Panc1 (cell line): ENCODE measurements around the gene CLPSL2. TPM values are rescaled to one million over a fixed set of nuclear protein-coding genes. Genes with fewer than 3 reads are reported as not detected.

Experiments used
- ATAC-seq: fragments of 200-7000 bp; cut with Tn5 transposase; 2 replicates; pipeline ENCODE4 v1.9.1; 2020; ENCODE audit warnings: mild to moderate bottlenecking, moderate library complexity
- BruUV-seq: library from RNA; stranded (reverse); fragments of 400-500 nt; replicated peaks from 2 replicates; lab custom pipeline; 2021; lab: Mats Ljungman, UMichigan
- CTCF ChIA-PET: fragments of 300-600 bp; sonication (Branson Sonifier 250); formaldehyde crosslinking; loops from one replicate; lab custom pipeline; 2022; ENCODE audit warnings: antibody characterized with exemption; lab: Charles Lee
- POLR2A ChIA-PET: fragments of 300-600 bp; sonication (Branson Sonifier 250); formaldehyde crosslinking; loops from one replicate; lab custom pipeline; 2022; ENCODE audit warnings: antibody characterized with exemption; lab: Charles Lee
- DNase-seq: peaks from one replicate; pipeline ENCODE4 v3.0.0-alpha.2; 2010; ENCODE audit warnings: low read depth, low spot score
- H3K27ac ChIP-seq: 2 replicates; pipeline ENCODE4 v1.5.1; 2011; ENCODE audit warnings: mild to moderate bottlenecking, low read length, inconsistent platforms
- H3K27me3 ChIP-seq: fragments of 200-500 bp; sonication (Bioruptor generic); 2 replicates; pipeline ENCODE4 v1.6.0; 2014; ENCODE audit warnings: low read length, inconsistent platforms; ENCODE audit not compliant: control insufficient read depth, insufficient read depth
- H3K36me3 ChIP-seq: fragments of 200-500 bp; sonication (Bioruptor generic); 2 replicates; pipeline ENCODE4 v1.5.1; 2014; ENCODE audit warnings: inconsistent platforms, mild to moderate bottlenecking, low read length, moderate library complexity; ENCODE audit not compliant: control insufficient read depth, insufficient read depth
- H3K4me1 ChIP-seq: 2 replicates; pipeline ENCODE4 v1.5.1; 2011; ENCODE audit warnings: inconsistent platforms, mild to moderate bottlenecking, low read length, moderate library complexity; ENCODE audit not compliant: control insufficient read depth, insufficient read depth
- H3K4me3 ChIP-seq, 2 experiments: 2 replicates each; pipeline ENCODE4 v1.5.1; 2011 to 2012; ENCODE audit warnings: low read depth in 2 of 2, low read length in 2 of 2, mild to moderate bottlenecking in 2 of 2, inconsistent platforms in 1 of 2, moderate library complexity in 1 of 2
- H3K9me3 ChIP-seq: fragments of 200-500 bp; sonication (Bioruptor generic); 2 replicates; pipeline ENCODE4 v1.5.1; 2014; ENCODE audit warnings: low read depth, mild to moderate bottlenecking, inconsistent platforms, low read length, moderate library complexity; ENCODE audit not compliant: control insufficient read depth, insufficient read depth
- POLR2AphosphoS5 ChIP-seq: IDR thresholded peaks from 2 replicates; pipeline ENCODE4 v1.6.1; 2012; ENCODE audit warnings: mild to moderate bottlenecking, low read depth, low read length, moderate library complexity
- SIN3A ChIP-seq: IDR thresholded peaks from 2 replicates; pipeline ENCODE4 v1.6.1; 2012; ENCODE audit warnings: low read depth, mild to moderate bottlenecking, low read length, moderate library complexity, borderline replicate concordance; ENCODE audit not compliant: insufficient read depth
- TCF7L2 ChIP-seq: IDR thresholded peaks from 2 replicates; pipeline ENCODE4 v1.6.1; 2011; ENCODE audit warnings: mild to moderate bottlenecking, low read depth, low read length, inconsistent platforms
- in situ Hi-C: cut with HindIII; loops from 2 replicates; pipeline ENCODE4 v1.10.0; 2016; ENCODE audit warnings: low sequenced_read_pairs, low pct_unique_long_range_greater_than_20kb
- intact Hi-C: fragments of 100-400 bp; cut with micrococcal nuclease; formaldehyde crosslinking; loops from one replicate; pipeline ENCODE4 v1.10.0; 2022; ENCODE audit not compliant: unreplicated experiment
- total RNA-seq: library from RNA; stranded (reverse); gene quantifications from one replicate; pipeline ENCODE4 v1.2.1, GENCODE V29; 2021; ENCODE audit not compliant: unreplicated experiment
- TF ChIP-seq, protein P1 (sequence below): fragments of 450-650 bp; IDR thresholded peaks from 2 replicates; pipeline ENCODE4 v1.5.1; 2017; ENCODE audit warnings: mild to moderate bottlenecking
- TF ChIP-seq, protein P2 (sequence below), 2 experiments: IDR thresholded peaks; 2 replicates each; pipeline ENCODE4 v1.6.1; 2011 to 2012; ENCODE audit warnings: low read depth in 2 of 2, control low read depth in 1 of 2, low read length in 1 of 2, mild to moderate bottlenecking in 1 of 2, moderate library complexity in 1 of 2; ENCODE audit not compliant: insufficient read depth in 1 of 2

Gene CLPSL2
- total RNA-seq, 1 experiment from 2014 or later = 0.57 TPM

GRCh38 chr6:35757456-35758123 lies 18.8 kb upstream of the CLPSL2 start:
- ChIA-PET CTCF (interaction anchor here (0.6 to 0.8 kb wide), 2 partner anchors 21 to 72 kb away, joined by 3 read pairs; partner anchors contain the start of gene ARMC12), POLR2A (no interaction called here)
- intact Hi-C loops = no loop called here
- in situ Hi-C loops = no loop called here
- no peak for DNase-seq
- Histone ChIP-seq H3K27ac (no peak overlapping the region), H3K4me1 (no peaks in the 10 kb centered on the region), H3K4me3 (no peak overlapping the region), H3K9me3 (no peaks in the 10 kb centered on the region), H3K36me3 (no peaks in the 10 kb centered on the region), H3K27me3 (0 out of 2 replicates have a peak, but pooled peaks cover 2% of the 10 kb centered on the region)
- peak; percentile 85 for ATAC-seq
- BruUV-seq = no TSS peak
- TF ChIP-seq SIN3A (no peak), POLR2AphosphoS5 (no peak), TCF7L2 (no peak)
- TF ChIP-seq, protein P1, sequence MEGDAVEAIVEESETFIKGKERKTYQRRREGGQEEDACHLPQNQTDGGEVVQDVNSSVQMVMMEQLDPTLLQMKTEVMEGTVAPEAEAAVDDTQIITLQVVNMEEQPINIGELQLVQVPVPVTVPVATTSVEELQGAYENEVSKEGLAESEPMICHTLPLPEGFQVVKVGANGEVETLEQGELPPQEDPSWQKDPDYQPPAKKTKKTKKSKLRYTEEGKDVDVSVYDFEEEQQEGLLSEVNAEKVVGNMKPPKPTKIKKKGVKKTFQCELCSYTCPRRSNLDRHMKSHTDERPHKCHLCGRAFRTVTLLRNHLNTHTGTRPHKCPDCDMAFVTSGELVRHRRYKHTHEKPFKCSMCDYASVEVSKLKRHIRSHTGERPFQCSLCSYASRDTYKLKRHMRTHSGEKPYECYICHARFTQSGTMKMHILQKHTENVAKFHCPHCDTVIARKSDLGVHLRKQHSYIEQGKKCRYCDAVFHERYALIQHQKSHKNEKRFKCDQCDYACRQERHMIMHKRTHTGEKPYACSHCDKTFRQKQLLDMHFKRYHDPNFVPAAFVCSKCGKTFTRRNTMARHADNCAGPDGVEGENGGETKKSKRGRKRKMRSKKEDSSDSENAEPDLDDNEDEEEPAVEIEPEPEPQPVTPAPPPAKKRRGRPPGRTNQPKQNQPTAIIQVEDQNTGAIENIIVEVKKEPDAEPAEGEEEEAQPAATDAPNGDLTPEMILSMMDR = peak; percentile 75
- TF ChIP-seq, protein P2, sequence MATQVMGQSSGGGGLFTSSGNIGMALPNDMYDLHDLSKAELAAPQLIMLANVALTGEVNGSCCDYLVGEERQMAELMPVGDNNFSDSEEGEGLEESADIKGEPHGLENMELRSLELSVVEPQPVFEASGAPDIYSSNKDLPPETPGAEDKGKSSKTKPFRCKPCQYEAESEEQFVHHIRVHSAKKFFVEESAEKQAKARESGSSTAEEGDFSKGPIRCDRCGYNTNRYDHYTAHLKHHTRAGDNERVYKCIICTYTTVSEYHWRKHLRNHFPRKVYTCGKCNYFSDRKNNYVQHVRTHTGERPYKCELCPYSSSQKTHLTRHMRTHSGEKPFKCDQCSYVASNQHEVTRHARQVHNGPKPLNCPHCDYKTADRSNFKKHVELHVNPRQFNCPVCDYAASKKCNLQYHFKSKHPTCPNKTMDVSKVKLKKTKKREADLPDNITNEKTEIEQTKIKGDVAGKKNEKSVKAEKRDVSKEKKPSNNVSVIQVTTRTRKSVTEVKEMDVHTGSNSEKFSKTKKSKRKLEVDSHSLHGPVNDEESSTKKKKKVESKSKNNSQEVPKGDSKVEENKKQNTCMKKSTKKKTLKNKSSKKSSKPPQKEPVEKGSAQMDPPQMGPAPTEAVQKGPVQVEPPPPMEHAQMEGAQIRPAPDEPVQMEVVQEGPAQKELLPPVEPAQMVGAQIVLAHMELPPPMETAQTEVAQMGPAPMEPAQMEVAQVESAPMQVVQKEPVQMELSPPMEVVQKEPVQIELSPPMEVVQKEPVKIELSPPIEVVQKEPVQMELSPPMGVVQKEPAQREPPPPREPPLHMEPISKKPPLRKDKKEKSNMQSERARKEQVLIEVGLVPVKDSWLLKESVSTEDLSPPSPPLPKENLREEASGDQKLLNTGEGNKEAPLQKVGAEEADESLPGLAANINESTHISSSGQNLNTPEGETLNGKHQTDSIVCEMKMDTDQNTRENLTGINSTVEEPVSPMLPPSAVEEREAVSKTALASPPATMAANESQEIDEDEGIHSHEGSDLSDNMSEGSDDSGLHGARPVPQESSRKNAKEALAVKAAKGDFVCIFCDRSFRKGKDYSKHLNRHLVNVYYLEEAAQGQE (IDR thresholded peaks at IDR 0.05; ENCODE audit: insufficient read depth in 1 of 2, low read depth in 2 of 2, low read length in 1 of 2) = no peak

- TF ChIP-seq TCF7L2 (no peak), SIN3A (no peak), POLR2AphosphoS5 (no peak)
- TF ChIP-seq, protein P1 = no peak
- TF ChIP-seq, protein P2 (IDR thresholded peaks at IDR 0.05; ENCODE audit: insufficient read depth in 1 of 2, low read depth in 2 of 2, low read length in 1 of 2) = no peak
- H3K27ac ChIP-seq = no peak overlapping the region
- H3K4me3 ChIP-seq = no peak overlapping the region
- no peak for DNase-seq
- in situ Hi-C loops (no loop called here), intact Hi-C loops (no loop called here)
- no peaks in the 10 kb centered on the region for H3K36me3 ChIP-seq
- no peak for ATAC-seq
- peaks cover 7% of the 10 kb centered on the region for H3K27me3 ChIP-seq
- H3K9me3 ChIP-seq = no peaks in the 10 kb centered on the region
- BruUV-seq = no TSS peak
- H3K4me1 ChIP-seq = no peaks in the 10 kb centered on the region
- CTCF ChIA-PET = no interaction called here
- POLR2A ChIA-PET = no interaction called here
These were observed 17.0 kb upstream of the CLPSL2 start for GRCh38 chr6:35759426-35759825.
